GM18499 (cell line): ENCODE data around the gene SP6.

Experiments
- ATAC-seq: cut with Tn5 transposase; IDR thresholded peaks from one replicate; pipeline ENCODE4 v1.9.1; 2021; ENCODE audit warnings: moderate number of reproducible peaks; ENCODE audit not compliant: insufficient read depth, unreplicated experiment

The SP6 gene

DNA sequence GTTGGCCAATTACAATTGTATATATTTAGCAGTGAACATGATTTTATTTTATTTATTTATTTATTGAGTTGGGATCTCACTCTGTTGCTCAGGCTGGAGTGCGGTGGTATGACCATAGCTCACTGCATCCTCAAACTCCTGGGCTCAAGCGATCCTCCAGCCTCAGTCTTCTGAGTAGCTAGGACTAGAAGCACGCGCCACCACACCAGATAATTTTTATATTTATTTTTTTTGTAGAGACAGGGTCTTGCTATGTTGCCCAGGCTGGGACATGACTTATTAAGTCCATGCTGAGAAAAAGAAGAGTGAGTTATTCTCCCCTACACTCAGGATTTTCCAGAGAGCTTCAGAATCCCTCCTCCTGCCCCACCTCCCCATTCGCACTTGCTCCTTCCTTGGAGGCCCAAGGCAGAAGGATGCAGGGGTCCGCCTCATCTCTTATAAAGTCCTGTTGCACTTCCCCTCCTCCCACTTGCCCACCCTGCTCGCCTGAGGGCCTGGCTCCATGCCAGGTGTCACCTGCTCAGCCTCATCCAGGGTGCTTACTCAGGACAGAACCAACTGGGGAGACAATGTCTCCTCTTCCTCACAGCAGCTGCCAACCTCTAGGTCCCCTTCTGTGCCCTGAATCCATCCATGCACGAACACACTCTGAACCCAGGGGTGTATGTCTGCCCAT lies 29.0 kb upstream of the SP6 start:
- ATAC-seq, result no peak

DNA sequence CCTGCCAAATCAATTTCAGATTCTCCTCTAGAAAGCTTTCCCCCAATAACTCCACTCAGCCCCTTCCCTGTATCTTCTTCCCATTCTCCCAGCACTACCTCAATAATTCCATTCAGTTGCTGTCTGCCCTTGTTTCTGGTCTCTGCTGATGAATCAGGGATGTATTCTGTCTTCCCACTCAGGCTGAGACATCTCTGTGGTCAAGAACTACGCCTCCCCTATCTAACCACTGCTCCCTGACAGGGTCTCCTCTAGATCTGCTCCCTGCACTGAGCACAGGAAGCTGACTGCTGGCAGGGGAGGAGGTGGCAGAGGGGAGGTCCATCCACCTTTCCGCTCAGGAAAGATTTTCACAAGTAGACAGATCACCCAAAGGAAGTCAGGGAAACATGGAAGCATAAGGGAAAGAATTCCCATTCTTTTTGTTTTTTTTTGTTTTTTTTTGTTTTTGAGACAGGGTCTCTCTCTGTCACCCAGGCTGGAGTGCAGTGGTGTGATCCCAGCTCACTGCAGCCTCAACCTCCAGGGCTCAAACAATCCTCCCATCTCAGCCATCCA lies 28.1 kb upstream of the SP6 start:
- ATAC-seq, result no peak

GRCh38 chr17:47878203-47879027 lies 27.5 kb upstream of the SP6 start:
- no peak for ATAC-seq

- no peak for ATAC-seq
Observed at GRCh38 chr17:47877368-47878034, 26.5 kb upstream of the SP6 start.

- ATAC-seq, result no peak
Observed at GRCh38 chr17:47875011-47875985, 24.3 kb upstream of the SP6 start.

- ATAC-seq, result no peak
Observed at GRCh38 chr17:47873200-47874090, 22.5 kb upstream of the SP6 start.

DNA sequence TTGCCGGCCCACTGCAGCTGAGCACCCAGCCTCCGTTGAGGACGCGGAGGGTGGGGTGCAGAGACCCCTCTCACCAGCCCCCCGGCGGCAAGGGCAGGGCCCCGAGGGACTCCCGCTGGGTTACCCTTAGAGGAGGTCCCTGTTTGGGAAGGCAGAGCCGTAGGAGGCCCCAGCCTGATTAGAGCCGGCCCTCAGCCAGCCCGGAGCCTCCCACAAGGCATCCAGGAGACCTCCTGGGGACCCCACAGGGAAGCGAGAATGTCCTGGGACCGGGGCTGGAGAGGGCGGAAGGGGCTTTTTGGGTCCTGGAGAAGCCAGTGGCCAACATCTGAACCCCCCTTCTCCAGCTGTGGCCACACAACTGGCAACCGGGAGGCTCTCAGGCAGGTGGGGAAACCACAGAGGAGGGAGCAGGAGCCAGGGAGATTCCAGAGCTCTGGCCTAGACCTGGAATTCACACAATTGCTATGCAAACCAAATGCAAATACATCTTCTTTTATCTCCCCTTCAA lies 21.7 kb upstream of the SP6 start:
- ATAC-seq, result no peak

DNA sequence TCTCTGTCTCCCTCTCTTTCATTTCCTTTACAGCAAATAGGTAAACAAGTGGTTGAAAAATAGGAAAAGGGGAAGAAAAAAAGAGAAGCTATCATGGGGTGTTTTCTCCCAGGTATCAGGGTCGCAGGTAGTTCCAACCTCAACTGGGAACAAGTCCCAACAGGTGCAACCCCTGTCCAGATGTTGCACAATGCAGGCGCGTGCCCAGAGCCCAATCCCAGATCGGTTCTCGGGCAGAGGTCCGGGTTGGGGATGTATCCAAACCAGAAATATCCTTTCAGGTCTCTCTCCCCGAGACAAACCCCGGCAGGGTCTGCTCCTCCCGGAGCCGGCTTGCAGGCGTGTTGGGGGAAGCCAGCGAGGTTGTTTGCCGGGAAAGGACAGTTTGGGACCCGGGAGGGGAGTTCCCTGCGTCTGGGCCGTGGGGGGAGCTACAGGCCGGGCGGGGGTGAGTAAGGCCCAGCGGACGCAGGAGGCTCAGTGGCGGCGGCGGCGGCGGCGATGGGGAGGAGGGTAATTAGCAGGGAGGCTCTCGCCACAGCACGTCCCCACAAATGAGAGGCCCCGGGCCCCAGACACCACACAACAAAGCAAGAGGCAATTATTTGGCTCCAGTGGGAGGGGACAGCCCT lies 21.2 kb upstream of the SP6 start:
- ATAC-seq, result no peak

DNA sequence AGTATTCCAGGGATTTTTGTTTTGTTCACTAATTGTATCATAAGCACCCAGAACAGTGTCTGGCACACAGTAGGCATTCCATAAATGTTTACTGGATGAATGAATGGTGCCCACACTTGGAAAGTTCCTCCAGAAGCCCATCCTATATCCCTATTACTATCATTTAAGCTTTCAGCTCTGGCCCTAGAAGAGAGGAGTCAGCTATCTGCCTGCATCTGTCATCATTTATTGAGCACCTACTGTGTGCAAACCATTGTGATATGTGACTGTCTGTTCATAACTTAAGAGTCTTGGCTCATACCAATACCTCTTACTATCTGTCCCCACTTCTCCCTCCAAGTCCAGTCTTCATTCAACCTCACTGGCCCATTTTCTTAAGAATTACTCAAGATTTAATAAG lies 20.1 kb upstream of the SP6 start:
- no peak for ATAC-seq

DNA sequence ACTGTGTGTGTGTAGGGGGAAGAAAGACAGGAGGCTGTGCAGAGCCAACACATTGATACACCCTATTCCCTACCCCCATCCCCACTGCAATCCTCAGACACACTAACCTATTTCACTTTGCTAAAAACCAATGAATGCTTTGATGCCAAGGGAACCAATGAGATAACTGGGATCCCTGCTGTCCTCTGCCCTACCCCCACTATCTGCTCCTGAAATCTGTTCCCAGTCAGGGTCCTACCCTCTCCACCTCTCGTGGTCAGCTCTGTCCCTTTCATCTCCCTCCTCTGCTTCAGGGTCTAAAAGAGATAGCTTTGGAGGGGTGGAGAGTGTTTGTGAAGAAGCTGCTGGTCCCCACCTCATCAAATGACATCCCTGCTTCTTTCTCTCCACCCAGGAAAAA lies 19.1 kb upstream of the SP6 start:
- ATAC-seq, result no peak

DNA sequence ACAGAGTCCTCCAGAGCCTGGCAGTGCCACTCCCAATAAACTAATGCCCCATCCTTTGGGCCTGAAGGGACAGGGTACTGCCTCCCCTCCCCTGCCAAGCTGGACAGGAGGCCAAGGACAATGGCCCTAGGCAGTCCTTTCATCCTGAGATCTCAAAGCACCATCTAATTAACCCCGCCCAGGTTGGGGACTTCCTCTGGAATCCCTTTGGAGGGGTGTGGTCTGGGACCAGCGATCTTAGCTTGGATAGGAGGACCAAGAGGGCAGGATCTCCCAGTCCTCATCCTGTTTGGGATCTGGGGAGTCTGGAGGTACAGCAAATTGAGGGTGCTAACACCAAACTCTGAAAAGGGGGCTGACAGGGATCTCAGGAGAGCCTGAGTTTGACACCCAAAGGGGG lies 18.2 kb upstream of the SP6 start:
- no peak for ATAC-seq

GRCh38 chr17:47867813-47868533 lies 17.0 kb upstream of the SP6 start:
- ATAC-seq, result no peak

DNA sequence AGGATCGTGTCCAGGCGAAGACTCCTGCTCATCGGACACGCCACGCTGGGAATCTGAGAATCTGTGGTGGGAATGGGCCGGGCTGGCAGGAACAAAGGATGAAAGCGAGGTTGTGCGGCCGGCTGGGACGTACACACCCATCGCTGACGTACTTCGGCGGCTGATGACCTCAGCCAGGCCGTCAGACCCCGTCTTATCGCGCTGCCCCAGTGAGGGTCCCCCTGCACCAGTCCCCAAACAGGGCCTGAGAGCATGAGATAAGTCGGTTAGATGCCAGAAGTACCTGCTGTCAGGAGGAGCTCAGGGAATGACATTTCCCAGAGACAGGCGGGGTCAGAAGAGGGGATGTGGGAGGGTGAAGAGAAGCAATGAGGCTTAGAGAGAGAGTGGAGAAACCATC lies 16.0 kb upstream of the SP6 start:
- no peak for ATAC-seq

DNA sequence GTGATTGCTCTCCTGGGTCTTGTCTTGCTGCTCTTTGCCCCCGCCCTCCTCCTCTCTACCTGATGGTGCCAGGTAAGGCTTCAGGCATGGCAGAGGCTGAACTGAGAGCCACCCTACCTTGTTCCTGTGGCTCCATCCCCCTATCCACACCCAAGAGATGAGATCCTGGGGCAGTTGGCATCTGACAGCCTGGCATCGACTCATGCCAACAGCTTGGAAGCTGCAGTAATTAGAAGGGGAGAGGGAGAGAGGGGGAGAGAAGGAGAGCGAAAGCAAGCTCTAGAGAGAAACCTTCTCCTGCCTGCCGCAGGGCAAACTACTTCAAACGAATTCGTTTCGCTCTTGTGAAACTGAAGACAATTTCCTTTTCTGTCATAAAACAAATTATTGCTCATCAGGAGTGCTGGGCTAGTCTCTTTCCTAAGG lies 13.8 kb upstream of the SP6 start:
- ATAC-seq, result no peak

DNA sequence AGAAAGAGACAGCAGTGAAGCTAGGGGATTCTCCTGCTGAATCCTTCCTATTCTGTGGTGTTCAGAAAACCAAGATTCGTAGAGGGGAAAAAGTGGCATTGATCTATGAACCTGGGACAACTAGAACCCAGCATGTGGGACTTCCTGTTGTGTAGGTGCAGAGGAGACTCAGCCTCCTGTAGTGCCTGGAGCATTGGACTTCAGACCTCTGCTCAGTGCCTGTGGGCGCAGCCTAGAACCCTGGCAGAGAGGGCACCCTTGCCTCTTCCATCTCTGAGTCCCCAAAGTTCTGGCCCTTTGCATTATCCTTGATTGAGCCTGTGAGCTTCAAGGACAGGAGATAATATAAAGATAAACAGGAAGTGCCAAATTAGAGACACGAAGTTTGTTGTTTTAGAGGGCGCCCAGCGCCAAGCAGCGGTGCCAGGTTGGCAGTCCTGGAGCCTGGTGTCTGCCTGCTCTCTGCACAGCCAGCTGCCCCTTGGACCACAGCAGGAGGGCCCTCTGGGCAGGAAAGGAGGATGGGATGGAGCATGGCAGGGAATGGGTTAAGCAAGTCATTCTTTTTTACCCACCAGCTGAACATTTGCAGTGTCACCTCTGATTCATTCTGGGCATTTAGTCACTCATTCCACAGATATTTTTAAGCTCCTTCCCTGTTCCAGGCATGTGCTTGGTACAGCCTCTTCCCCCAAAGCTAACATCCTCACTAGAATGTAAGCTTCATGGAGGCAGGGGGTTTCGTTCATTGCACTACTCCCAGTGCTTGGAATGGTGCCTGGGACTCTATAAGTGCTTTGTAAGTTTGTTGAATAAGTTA lies 11.9 kb upstream of the SP6 start:
- ATAC-seq, result no peak

- ATAC-seq, result no peak
Observed at GRCh38 chr17:47860386-47860785, 9.4 kb upstream of the SP6 start.
